ENCODE results near the gene FAF1. TPM values are rescaled to one million over a fixed set of nuclear protein-coding genes. Genes with fewer than 3 reads are reported as not detected.

FAF1 gene
- total and polyA plus RNA-seq, 2 of the 8 experiments (the other 6 are each of a cell fraction or from before 2014, with no cell fraction given): 10.8 to 65.9 TPM

GRCh38 chr1:50424884-50425375, 535.1 kb downstream of the FAF1 start (continued):
- TF ChIP-seq, protein P1, sequence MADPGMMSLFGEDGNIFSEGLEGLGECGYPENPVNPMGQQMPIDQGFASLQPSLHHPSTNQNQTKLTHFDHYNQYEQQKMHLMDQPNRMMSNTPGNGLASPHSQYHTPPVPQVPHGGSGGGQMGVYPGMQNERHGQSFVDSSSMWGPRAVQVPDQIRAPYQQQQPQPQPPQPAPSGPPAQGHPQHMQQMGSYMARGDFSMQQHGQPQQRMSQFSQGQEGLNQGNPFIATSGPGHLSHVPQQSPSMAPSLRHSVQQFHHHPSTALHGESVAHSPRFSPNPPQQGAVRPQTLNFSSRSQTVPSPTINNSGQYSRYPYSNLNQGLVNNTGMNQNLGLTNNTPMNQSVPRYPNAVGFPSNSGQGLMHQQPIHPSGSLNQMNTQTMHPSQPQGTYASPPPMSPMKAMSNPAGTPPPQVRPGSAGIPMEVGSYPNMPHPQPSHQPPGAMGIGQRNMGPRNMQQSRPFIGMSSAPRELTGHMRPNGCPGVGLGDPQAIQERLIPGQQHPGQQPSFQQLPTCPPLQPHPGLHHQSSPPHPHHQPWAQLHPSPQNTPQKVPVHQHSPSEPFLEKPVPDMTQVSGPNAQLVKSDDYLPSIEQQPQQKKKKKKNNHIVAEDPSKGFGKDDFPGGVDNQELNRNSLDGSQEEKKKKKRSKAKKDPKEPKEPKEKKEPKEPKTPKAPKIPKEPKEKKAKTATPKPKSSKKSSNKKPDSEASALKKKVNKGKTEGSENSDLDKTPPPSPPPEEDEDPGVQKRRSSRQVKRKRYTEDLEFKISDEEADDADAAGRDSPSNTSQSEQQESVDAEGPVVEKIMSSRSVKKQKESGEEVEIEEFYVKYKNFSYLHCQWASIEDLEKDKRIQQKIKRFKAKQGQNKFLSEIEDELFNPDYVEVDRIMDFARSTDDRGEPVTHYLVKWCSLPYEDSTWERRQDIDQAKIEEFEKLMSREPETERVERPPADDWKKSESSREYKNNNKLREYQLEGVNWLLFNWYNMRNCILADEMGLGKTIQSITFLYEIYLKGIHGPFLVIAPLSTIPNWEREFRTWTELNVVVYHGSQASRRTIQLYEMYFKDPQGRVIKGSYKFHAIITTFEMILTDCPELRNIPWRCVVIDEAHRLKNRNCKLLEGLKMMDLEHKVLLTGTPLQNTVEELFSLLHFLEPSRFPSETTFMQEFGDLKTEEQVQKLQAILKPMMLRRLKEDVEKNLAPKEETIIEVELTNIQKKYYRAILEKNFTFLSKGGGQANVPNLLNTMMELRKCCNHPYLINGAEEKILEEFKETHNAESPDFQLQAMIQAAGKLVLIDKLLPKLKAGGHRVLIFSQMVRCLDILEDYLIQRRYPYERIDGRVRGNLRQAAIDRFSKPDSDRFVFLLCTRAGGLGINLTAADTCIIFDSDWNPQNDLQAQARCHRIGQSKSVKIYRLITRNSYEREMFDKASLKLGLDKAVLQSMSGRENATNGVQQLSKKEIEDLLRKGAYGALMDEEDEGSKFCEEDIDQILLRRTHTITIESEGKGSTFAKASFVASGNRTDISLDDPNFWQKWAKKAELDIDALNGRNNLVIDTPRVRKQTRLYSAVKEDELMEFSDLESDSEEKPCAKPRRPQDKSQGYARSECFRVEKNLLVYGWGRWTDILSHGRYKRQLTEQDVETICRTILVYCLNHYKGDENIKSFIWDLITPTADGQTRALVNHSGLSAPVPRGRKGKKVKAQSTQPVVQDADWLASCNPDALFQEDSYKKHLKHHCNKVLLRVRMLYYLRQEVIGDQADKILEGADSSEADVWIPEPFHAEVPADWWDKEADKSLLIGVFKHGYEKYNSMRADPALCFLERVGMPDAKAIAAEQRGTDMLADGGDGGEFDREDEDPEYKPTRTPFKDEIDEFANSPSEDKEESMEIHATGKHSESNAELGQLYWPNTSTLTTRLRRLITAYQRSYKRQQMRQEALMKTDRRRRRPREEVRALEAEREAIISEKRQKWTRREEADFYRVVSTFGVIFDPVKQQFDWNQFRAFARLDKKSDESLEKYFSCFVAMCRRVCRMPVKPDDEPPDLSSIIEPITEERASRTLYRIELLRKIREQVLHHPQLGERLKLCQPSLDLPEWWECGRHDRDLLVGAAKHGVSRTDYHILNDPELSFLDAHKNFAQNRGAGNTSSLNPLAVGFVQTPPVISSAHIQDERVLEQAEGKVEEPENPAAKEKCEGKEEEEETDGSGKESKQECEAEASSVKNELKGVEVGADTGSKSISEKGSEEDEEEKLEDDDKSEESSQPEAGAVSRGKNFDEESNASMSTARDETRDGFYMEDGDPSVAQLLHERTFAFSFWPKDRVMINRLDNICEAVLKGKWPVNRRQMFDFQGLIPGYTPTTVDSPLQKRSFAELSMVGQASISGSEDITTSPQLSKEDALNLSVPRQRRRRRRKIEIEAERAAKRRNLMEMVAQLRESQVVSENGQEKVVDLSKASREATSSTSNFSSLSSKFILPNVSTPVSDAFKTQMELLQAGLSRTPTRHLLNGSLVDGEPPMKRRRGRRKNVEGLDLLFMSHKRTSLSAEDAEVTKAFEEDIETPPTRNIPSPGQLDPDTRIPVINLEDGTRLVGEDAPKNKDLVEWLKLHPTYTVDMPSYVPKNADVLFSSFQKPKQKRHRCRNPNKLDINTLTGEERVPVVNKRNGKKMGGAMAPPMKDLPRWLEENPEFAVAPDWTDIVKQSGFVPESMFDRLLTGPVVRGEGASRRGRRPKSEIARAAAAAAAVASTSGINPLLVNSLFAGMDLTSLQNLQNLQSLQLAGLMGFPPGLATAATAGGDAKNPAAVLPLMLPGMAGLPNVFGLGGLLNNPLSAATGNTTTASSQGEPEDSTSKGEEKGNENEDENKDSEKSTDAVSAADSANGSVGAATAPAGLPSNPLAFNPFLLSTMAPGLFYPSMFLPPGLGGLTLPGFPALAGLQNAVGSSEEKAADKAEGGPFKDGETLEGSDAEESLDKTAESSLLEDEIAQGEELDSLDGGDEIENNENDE (IDR thresholded peaks at IDR 0.05; ENCODE audit: insufficient replicate concordance, low read length): no peak
- no peak for TF ChIP-seq TCF12 (IDR thresholded peaks at IDR 0.05; ENCODE audit: low read depth, low read length)
- no peak for TF ChIP-seq EP300 (IDR thresholded peaks at IDR 0.05; ENCODE audit: borderline replicate concordance in 1 of 2, low read depth in 2 of 2, low read length in 2 of 2)
- TF ChIP-seq ZNF274 (IDR thresholded peaks at IDR 0.05; ENCODE audit: borderline replicate concordance, extremely low read depth, low read length): no peak
- TF ChIP-seq SUZ12 (IDR thresholded peaks at IDR 0.05; ENCODE audit: low read length): peak; percentile 90
- TF ChIP-seq SP4 (IDR thresholded peaks at IDR 0.05; ENCODE audit: low read length): no peak
- TF ChIP-seq BRCA1 (IDR thresholded peaks at IDR 0.05; ENCODE audit: low read depth, low read length): no peak
- no peak for TF ChIP-seq CBX5 (IDR thresholded peaks at IDR 0.05; ENCODE audit: low read depth, low read length)
- TF ChIP-seq NRF1 (IDR thresholded peaks at IDR 0.05; ENCODE audit: low read depth, low read length): no peak
- no peak for TF ChIP-seq RXRA (IDR thresholded peaks at IDR 0.05; ENCODE audit: insufficient read depth, low read depth, low read length)

All from H1 (cell line).